Activated CD4-positive, CD25-positive, alpha-beta regulatory T cell treated with anti-CD3 and anti-CD28 coated beads, Interleukin-2, amount 50 U/mL, for 16 hours (primary cell): Measurements from ENCODE around the gene POLR1H.

Source experiments
- DNase-seq: peaks from one replicate; pipeline ENCODE4 v3.0.0-alpha.2; 2020; ENCODE audit warnings: low read depth, low spot score

Gene POLR1H

DNA sequence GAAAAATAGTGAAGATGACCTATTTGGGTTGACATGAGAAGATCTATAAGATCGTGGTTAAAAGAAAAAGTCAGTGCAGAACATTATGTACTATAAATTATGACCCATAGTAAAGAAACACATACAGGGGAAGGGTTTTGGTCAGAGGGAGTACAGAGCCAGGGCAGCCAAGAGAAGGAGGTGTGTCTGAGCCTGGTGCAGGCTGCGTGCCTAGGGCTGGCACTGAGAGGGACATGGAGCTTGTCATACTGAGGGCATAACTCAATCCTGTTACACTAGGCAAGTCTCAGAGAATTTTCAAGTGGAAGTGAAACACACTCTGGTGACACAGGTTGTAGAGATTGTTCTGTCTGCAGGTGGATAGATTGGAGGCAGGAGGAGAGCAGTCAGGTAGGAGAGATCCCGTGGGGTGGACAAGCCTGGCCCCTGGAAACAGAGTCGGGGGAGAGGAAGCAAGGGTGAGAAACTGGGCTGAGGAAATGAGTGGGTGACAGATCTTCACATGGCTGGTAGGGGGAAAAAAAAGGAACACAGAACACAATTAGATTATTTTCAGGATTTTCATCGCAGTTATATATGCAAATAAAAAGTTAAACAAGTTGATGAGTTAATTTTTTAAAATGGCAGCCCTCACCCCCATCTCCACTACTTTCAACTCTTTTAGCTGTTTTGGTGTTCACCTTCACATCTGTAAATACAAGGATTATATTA, 33.0 kb downstream of the POLR1H start:
- DNase-seq, result no peak

- DNase-seq, result no peak
These were observed 35.8 kb downstream of the POLR1H start for GRCh38 chr6:30096829-30097228.

DNA sequence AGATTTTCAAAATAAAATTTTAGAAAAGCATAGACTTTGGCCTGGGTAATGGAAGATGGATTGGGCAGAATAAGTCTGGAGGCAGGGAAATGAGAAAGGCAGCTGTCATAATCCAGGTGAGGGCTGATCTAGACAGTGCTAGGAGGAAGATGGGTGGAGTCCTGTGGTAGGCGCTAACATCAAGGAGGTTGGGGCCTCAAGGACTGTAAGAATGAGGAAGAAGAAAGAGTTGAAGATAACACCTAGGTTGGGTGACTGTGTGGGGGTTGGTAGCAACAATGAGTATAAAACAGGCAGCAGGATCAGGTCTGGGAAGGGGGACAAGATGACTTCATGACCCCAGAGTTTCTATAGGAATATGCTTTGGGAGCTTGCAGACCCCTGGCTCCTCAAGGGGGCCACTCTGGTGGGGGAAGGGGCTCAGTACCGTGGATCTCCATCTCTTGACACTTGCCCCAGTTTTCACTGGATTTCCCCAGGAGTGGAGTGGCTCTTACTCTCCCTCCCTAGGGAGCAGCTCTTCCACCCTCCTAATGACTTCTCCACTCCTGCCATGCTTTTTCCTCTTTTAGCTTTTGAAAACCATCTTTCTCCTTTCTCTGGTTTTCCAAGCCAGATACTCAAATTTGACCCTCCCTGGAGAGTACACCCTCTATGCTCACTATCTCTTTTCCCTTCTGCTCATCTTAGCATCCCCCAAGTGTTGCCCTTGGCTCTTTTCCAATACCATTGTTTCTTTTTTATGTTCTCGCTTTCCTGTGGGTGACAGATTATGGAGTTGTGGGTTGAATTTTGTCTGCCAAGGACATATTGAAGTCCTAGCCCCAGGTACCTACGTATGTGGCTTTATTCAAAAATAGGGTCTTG, 37.1 kb downstream of the POLR1H start:
- no peak for DNase-seq

DNA sequence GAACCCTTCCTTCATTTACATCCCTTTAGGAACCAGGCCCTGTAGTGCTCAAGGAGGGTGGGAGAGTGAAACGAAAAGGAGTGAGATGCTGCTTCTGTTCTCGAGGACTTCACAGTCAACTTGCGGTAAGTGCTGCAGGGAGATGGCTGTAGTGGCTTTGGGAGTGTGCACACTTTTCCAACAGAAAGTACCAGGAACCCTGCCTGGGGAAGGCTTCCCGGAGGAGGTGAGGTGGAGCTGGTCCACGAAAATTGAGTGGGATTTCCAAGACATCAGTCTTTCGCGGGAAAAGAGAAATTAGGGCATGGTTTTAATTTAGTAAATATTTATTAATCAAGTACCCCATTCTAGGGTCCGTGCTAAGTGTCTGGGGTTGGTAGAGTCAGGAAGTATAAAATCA, 39.1 kb downstream of the POLR1H start:
- DNase-seq, result no peak

DNA sequence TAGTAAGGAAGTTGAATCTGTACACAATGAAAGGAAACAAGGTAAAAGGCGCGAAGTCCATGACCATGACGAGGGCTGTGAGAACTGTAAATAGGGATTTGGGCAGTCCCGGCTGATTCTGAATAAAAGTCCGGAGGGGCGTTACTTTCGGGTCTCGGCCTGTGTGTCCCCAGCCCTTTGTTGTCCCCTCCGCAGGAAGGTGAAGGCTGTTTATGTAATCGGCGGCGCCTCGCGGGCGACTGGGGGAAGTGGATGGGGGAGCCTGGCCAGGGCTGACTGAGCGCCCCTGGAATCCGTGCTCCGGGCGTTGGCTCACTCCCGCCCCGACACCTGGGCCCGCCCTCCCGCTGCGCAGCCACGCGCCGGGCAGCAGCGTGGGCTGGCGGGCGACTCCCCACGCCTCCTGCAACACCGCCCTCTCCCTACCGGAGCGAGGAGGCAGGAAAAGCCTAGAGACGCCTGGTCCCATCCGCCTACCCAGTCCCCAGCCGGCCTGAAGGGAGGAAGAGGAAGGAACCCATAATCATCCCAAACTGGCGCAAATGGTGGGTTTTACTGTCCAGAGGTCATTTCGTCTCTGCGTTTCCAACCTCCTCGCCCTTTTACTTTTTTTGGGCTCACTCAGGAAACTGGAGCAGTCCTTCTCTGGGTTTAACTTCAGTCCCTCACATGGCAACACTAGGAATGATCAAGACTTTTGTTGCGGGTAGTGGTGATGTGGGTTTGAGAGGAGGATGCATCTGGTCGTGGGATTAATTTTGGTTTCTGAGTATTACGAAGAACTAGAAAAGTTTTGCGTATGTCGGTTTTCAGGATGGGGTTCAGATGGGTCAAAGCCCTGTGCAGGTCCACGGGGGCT, 39.7 kb downstream of the POLR1H start:
- DNase-seq, result no peak

- no peak for DNase-seq
These were observed 40.7 kb downstream of the POLR1H start for GRCh38 chr6:30101444-30102413.

- no peak for DNase-seq
These were observed 41.4 kb downstream of the POLR1H start for GRCh38 chr6:30102414-30102969.

- DNase-seq, result peak; percentile 69
These were observed 42.2 kb downstream of the POLR1H start for GRCh38 chr6:30102970-30103871.

DNA sequence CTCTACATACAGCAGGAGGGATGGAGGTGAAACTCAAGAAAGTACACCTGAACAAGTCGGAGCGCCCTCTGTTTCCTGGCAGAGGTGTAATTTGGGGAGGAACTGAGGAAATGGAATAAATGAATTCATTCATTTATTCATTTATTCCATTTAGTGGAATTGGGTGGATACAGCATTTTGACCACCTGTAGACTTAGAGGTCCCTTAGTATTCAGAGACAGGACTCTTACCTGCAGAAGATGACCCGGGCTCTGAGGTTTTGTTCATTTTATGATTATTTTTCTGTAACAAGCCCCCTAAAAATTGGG, 42.8 kb downstream of the POLR1H start:
- DNase-seq, result no peak

GRCh38 chr6:30104661-30105060, 43.6 kb downstream of the POLR1H start:
- DNase-seq, result no peak

DNA sequence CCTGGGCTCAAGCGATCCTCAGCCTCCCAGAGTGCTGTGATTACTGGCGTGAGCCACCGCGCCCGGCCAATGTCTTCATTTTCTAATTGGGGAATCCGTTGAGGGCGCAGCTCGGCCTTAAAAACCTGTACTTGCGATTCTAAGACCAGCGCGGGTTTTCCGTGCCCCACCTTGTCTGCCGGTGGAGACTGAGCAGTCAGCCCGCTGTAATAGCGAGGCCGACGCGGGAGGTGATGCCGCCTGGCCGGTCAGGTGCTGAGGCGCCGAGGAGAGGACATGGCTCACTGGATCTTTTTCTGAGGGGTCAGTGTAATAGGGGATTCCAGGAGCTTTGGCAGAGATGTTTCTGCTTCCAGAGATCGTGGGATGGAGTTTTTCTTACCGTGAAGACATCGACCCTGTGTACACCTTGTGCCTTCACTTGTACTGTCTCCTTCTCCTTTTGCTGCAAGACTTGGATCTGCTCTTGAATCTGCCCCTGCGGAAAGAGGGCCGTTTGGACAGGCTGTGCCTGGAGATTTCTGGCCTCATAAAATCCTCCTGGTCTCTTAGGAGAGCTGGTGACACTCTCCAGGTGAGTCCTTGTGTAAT, 50.3 kb downstream of the POLR1H start:
- no peak for DNase-seq

- DNase-seq, result no peak
These were observed 51.4 kb downstream of the POLR1H start for GRCh38 chr6:30112402-30112994.

GRCh38 chr6:30113003-30113759, 52.1 kb downstream of the POLR1H start, which contains the start of gene TRIM31:
TSS of gene TRIM31 (minus strand) at chr6:30113090. CDS start at chr6:30112805, 285 bp downstream.
- no peak for DNase-seq

DNA sequence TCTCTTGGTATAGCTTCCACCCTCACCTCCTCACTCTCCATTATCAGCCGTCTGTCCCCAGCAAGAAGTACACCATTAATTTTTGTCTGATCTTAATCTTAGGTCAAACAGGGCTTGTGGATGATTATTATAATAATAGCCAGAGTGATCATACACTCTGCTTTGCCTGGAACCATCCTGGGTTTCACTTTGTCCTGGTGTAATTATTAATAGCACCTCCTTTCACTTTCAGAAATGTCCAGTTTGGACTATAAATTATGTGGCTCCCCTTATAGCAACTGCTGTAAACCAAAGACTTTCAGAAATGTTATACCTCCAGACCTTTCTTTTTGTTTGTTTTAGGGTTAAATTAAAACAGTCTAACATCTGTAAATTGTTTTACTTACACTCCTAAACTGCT, 52.8 kb downstream of the POLR1H start:
- no peak for DNase-seq
